Activated T-cell treated with anti-CD3 and anti-CD28 coated beads for 24 hours (primary cell): ENCODE measurements around the gene SEPTIN10.
"Not testable (repeated sequence)": the region's sequence is repeated elsewhere in the genome, so short reads cannot be mapped to it uniquely, and the experiment has no call there.

ENCODE experiments used
- DNase-seq: peaks from one replicate; pipeline ENCODE4 v3.0.0-alpha.2; 2020; ENCODE audit warnings: low read depth

SEPTIN10 gene

GRCh38 chr2:109633284-109633961 is 19.7 kb upstream of the SEPTIN10 start:
- DNase-seq: no peak

GRCh38 chr2:109632158-109632789 is 18.5 kb upstream of the SEPTIN10 start:
- no peak for DNase-seq

- no peak for DNase-seq
These were observed 18.0 kb upstream of the SEPTIN10 start for GRCh38 chr2:109631741-109632140.

GRCh38 chr2:109630441-109631430 is 17.0 kb upstream of the SEPTIN10 start:
- DNase-seq: no peak

- no peak for DNase-seq
These were observed 16.1 kb upstream of the SEPTIN10 start for GRCh38 chr2:109629867-109630266.

- not testable (repeated sequence) for DNase-seq
These were observed 14.6 kb upstream of the SEPTIN10 start for GRCh38 chr2:109628321-109628720.

GRCh38 chr2:109624339-109624738 is 10.6 kb upstream of the SEPTIN10 start:
- DNase-seq: no peak

- DNase-seq: no peak
These were observed 10.2 kb upstream of the SEPTIN10 start for GRCh38 chr2:109623923-109624322.

GRCh38 chr2:109623297-109623696 is 9.5 kb upstream of the SEPTIN10 start:
- DNase-seq: no peak

GRCh38 chr2:109619032-109619615 is 5.4 kb upstream of the SEPTIN10 start:
- no peak for DNase-seq

GRCh38 chr2:109616184-109616583 is 2.4 kb upstream of the SEPTIN10 start:
- DNase-seq: no peak

GRCh38 chr2:109615637-109616144 is 1.9 kb upstream of the SEPTIN10 start:
- DNase-seq: no peak

GRCh38 chr2:109614715-109615636 is 1.2 kb upstream of the SEPTIN10 start:
- DNase-seq: no peak

GRCh38 chr2:109613081-109613921 is 465 bp downstream of the SEPTIN10 start:
- DNase-seq: no peak

GRCh38 chr2:109611467-109612095 is 2.2 kb downstream of the SEPTIN10 start:
- DNase-seq: no peak

GRCh38 chr2:109609352-109610024 is 4.3 kb downstream of the SEPTIN10 start:
- DNase-seq: no peak

GRCh38 chr2:109607766-109608165 is 6.0 kb downstream of the SEPTIN10 start:
- no peak for DNase-seq

GRCh38 chr2:109604597-109604996 is 9.2 kb downstream of the SEPTIN10 start:
- no peak for DNase-seq

- DNase-seq: no peak
These were observed 11.1 kb downstream of the SEPTIN10 start for GRCh38 chr2:109602617-109603188.
